Measurements from ENCODE around the gene CBLB.
"Not testable (repeated sequence)": the region's sequence is repeated elsewhere in the genome, so short reads cannot be mapped to it uniquely, and the experiment has no call there.

Gene CBLB

DNA sequence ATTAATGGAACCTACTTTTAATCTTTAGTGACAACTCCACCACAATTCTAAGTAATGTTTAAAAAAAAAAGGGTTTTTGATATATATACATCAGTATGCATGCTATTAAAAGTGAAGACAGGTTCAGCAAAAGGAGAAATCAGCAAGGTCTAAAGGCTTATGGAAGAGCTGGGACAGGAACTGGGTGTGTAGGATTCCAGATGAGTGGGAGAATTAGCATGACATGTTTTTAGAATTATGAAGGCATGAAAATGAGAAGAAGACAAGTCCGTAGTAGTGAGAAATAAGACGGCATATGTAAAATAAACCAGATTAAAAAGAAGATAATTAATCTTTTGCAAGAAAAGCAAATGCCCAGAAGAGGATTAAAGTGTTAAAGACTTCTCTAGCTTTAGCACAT lies 52.0 kb downstream of the CBLB start:
- DNase-seq (ENCODE audit: low spot score), result no peak

- DNase-seq (ENCODE audit: low spot score), result not testable (repeated sequence)
Observed at GRCh38 chr3:105815331-105815730, 53.5 kb downstream of the CBLB start.

GRCh38 chr3:105813710-105814109 lies 55.1 kb downstream of the CBLB start:
- DNase-seq (ENCODE audit: low spot score), result no peak

DNA sequence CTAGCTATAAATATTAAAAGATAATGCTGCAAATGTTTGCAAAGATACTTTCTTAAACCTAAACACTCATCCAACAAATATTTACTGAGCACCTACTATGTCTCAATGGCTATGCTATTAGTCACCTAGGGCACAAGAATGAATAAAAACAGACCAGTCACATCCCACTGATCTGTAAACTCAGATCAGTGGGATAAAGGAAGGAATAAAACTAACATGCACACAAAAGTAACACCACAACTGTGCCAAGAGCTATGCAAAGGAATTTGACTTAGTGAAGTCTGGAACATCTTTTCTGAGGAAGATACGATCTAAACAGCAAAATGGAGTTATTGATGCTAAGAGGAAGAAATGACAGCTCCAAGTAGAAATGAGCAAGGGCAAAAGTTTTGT lies 56.6 kb downstream of the CBLB start:
- DNase-seq (ENCODE audit: low spot score), result peak; percentile 73

DNA sequence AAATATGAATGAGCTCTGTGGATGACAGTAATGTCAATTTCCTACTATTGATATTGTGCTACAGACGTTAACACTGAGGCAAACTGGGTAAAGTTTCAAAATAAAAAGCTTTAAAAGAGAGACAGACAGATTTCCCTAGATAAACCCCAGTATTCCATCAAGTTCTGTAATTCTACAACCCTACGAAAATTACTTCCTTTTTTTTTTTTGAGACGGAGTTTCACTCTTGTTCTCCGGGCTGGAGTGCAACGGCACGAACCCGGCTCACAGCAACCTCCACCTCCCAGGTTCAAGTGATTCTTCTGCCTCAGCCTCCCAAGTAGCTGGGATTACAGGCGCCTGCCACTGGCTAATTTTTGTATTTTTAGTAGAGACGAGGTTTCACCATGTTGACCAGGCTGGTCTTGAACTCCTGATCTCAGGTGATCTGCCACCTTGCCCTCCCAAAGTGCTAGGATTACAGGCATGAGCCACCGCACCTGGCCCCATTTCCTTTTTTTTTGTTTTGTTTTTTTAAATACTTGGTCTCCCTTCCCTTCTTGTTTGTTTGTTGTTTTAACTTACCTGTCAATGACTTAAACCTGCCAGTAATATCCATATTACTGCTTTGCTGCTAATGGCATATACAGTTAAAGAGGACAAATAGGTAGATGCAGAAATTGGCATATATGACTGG lies 57.2 kb downstream of the CBLB start:
- DNase-seq (ENCODE audit: low spot score), result no peak

DNA sequence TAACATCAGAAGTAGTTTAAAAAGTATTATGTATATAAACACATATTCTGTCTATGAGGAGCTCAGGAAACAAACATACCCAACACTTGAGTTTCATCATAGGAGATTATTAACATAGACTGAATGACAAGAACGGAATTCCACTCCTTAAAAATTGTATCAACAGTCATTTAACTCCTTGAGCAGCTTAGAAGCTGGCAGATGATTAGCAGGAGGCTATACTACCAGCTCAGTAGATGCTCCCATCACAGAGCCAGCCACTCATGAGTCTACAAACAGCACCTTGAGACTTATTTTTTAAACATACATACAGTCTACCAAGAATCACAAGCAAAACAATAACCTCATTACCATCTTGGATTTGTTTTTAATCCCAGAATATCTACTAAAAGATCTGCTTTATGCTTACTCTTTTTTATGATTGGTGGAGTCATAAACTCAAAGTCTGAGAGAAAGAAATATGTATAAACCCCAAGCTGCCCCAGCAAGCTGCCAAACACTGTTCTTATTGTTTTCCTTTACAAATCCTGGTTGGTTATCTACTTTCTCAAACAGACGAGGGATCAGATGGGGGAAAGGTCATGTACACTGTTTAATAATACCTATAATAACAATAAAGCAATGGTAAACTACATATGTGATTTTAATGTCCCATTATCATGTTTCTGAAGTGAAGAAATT lies 59.5 kb downstream of the CBLB start:
- peak; percentile 28 for DNase-seq (ENCODE audit: low spot score)

- no peak for DNase-seq (ENCODE audit: low spot score)
Observed at GRCh38 chr3:105807701-105808100, 61.1 kb downstream of the CBLB start.

- no peak for DNase-seq (ENCODE audit: low spot score)
Observed at GRCh38 chr3:105807146-105807545, 61.7 kb downstream of the CBLB start.

GRCh38 chr3:105806359-105806758 lies 62.5 kb downstream of the CBLB start:
- DNase-seq (ENCODE audit: low spot score), result peak; percentile 66

- no peak for DNase-seq (ENCODE audit: low spot score)
Observed at GRCh38 chr3:105805404-105805803, 63.4 kb downstream of the CBLB start.

DNA sequence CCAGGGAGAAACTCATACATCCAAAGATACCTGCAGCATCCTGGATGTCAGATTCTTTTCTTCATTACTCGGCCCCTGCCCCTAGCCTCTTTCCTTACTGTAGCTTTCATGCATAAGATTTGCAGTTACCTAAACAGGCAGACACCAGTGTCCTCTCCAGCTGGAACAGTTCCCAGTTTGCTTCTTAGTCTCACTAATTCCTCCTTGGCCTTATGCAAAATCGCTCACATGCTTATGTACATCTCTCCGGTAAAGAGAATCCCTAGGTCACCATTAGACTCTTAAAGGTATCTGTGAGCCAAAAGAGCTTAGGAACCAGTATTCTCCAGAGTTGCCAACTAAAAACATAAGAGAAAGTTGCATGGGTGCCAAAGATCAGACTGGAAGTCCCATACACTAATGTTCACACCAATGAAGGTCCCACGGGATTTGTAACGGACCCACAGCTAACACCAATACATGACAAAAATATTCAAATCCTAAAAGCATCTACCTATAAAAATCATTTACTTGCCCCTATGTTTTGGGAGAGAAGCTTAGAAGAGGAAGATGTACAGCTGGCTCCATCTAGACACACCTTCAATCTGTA lies 66.6 kb downstream of the CBLB start:
- no peak for DNase-seq (ENCODE audit: low spot score)

DNA sequence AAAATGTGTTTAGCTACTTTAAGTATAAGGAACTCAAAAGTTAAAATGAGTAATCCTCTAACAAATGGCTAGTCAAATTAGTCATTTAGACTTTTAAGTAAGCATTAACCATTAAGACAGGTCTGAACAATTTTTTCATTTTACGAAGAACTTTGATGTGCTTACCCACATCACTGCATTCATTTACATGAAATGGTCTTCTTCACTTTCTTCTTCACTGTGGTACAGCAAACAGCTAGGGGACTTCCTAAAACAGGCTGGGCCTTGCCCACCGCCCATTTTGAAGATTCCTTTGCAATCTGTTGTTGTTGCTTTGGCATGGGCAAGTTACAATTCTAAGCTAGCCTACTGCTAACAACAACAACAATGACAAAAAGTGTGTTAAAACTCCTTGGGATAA lies 67.4 kb downstream of the CBLB start:
- no peak for DNase-seq (ENCODE audit: low spot score)

DNA sequence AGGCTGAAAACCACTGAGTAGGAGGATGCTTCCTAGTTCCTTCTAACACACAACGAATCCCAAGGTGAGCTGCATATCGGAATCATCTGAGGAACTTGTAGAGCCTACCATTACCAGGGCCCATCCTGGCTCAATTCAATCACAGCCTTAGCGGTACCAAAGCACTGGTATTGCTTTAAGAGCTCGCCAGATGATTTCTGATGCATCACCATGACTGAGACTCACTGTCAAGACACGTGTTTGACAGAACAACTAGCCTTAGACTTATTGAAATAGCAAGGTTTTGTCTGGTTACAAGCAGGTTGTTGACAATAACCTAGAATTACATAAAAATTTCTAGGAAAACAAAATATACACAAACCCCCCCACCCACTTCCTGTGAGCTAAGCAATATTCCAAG lies 68.5 kb downstream of the CBLB start:
- DNase-seq (ENCODE audit: low spot score), result no peak

- DNase-seq (ENCODE audit: low spot score), result no peak
Observed at GRCh38 chr3:105799286-105799685, 69.5 kb downstream of the CBLB start.

- no peak for DNase-seq (ENCODE audit: low spot score)
Observed at GRCh38 chr3:105798381-105798934, 70.4 kb downstream of the CBLB start.

GRCh38 chr3:105793040-105793439 lies 75.8 kb downstream of the CBLB start:
- DNase-seq (ENCODE audit: low spot score), result no peak

DNA sequence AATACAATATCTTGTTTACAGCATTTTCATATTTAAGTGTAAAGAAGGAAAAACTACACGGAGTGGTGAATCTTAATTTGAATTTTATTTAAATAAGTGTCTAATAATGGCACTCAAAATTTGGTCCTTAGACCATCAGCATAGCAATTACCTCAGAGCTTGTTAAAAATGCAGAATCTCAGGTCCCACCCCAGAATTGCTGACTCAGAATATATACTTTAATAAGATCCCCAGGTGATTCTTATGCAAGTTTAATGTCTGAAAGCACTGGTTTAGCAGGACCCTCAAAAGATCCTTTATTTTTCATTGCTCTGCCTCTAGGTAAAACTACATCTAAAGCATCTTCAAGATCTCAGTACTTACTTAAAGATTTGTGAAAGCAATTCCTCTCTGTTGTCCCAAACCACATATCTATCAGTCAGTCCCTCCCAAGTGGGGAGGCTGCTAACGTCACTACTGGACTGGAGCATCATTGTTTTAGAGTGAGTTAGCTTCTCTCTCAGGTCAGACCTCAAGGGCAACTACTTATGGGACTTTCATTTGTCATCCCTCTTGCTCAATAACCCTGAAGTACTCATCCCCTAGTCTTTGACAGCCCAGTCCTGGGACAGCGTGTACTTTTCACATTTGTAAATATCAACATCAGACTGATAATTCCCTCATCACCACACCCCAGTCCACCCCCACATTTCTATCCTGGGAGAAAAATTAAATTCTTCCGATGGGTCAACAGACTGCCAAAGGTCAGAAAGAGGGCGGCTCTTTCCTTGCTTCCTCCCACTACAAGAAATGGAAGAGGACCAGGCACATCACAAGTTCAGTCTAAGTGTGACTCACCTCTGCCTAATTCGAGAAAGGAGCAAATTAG lies 76.7 kb downstream of the CBLB start:
- peak; percentile 2 for DNase-seq (ENCODE audit: low spot score)

DNA sequence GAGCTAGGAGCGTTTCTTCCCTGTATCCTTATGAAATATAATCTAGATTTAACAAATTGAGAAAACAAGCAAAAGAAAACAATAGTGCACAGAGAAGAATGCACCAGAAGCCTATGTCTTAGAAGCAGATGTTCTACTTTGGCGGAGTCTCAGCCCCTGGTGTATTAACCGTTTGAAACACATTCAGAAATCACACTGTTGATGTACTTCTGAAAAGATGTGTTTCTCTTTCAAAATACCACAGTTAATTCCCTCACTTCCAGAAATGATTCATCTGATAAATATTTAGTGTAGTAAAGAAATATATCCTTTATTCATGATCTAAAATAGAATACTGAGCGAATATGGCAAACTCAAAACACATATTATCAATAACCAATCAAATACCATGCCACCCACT lies 77.7 kb downstream of the CBLB start:
- peak; percentile 3 for DNase-seq (ENCODE audit: low spot score)

DNA sequence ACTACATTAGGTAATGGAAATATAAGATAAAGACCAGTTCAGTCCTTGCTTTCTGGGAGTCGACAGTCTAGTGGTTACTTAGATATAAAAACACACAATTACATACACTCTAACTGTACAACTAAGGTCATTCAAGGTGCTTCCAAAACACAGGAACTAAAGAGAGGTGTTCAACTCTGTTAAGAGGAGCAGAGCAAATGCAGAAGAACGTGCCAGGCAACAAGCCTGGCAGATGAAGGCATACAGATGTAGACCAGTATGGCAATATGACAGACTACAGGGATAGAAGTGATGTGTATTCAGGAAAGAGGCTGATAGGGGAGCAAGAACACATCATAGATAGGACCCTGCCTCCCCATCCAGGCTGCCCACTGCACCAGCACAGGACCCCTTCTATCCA lies 78.3 kb downstream of the CBLB start:
- no peak for DNase-seq (ENCODE audit: low spot score)

DNA sequence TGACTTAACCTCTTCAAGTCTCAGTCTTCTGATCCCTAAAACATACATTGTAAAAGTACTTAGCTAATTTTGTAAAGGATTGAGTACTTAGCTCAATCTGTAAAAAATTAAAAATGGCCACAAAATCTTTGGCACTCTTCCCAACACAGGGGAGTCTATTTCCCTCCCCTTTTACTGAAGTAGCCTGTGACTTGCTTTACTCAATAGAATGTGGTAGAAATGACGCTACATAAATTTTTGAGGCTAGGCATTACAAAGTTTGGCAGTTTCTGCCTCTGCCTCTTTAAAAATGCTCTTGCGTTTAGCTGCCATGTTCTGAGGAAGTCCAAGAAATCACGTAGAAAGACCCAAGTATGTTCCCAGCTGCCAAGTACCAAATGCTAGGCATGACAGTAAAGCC lies 80.2 kb downstream of the CBLB start:
- DNase-seq (ENCODE audit: low spot score), result no peak

DNA sequence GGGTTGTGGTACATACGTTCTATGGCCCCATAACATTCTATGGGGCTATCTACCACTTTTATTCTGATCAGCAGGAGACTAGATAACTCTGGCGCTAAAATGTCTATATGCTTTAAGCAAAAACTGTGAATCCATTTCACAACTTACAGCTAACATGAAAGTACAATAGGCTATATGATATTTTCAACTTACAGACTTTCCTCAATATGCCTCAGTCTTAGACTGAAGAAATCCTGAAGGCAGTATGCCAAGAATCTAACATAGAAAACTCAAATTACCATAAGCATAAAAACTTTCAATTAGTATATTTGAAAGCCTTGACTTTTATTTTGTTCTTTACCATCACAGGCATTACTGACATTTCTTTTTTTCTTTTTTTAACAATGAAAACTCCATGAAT lies 81.4 kb downstream of the CBLB start:
- DNase-seq (ENCODE audit: low spot score), result no peak

DNA sequence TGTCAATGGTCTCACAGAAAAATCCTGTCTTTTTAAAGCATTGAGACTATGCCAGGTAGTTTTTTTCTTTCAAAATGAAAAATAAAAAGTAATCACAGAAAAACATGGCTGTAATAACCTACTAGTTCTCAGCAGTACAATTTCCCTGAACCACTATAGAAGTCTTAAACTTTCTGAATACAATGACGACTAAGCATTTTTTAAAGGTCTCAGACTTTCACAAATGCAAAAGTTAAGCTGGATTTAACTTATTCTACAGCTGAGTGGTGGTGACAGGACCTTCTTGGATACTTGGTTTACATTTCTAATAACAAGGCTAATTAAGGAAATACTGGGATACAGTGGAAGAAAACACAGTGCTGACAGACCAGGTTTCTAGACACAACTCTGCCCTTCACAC lies 81.8 kb downstream of the CBLB start:
- DNase-seq (ENCODE audit: low spot score), result no peak

All from kidney tubule cell (primary cell).